Measurements from ENCODE around the gene DUSP2. TPM values are rescaled to one million over a fixed set of nuclear protein-coding genes. Genes with fewer than 3 reads are reported as not detected.
"Not testable (repeated sequence)": the region's sequence is repeated elsewhere in the genome, so short reads cannot be mapped to it uniquely, and the experiment has no call there.

The DUSP2 gene
- total RNA-seq, 1 donor from 2014 or later: 1.9 TPM

DNA sequence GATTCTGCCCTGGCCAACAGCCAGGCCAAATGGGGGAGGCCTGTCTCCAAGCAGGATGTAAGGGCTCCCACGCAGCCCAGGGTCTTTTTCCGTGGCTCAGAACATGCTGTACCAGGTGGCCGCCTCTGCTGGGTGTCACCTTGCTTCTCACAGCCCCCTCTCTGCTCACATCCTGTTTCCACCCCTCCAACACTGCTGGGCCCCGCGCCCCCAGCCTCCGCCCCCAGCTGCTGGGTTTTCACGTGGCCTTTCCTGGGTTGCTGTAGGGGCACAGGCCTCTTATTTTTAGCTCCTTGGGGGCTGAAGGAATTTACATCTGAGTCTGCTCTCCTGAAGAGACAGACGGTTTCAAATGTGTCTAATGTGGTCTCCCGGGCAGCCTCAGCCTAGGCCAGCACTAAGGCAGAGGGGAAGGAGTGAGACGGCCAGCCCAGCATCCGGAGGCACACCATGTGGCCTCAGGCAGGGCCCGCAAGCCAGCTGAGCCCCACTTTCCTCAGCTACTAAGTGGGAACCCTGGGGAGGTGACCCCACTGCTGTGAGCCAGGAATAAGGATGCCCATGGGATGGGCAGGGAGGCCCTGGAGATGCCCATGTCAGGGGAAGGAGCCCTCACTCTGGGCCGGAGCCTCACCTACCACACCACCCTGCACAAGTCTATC lies 18.7 kb upstream of the DUSP2 start:
- no peak for DNase-seq (ENCODE audit: low read depth)

DNA sequence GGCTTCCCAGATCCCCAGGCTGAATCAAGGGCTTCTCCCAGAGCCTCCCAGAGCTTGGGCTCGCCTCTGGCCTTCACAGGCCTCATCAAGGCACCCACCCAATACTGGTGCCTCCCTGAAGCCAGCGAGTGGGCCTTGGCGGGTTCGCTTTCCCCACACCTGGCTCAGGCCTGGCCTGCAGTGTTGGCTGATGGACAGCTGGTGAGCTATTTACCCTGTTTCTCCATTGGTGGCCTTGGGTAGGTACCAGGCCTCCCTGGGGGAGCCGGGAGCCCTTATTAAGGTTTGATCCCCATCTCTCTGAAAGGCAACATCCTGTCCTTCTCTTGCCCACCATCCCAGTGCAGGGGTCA lies 18.2 kb upstream of the DUSP2 start:
- no peak for DNase-seq (ENCODE audit: low read depth)

DNA sequence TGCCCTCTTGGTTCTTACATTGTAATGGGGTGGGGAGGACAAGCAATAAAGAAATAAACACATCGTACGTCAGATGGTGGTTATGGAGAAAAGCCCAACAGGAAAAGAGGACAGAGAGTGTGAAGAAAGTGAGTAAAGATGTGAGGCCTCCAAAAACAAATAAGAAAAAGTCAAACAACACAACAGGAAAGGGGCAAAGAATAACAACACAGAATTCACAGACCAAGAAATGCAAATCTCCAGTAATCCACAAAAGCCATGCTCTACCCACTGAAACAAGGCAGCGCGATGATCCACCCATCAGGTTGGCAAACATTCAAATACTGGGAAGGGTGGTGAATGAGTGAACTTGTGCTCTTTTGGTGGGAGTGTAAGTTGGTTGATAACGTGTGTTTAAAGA lies 16.7 kb upstream of the DUSP2 start:
- no peak for DNase-seq (ENCODE audit: low read depth)

DNA sequence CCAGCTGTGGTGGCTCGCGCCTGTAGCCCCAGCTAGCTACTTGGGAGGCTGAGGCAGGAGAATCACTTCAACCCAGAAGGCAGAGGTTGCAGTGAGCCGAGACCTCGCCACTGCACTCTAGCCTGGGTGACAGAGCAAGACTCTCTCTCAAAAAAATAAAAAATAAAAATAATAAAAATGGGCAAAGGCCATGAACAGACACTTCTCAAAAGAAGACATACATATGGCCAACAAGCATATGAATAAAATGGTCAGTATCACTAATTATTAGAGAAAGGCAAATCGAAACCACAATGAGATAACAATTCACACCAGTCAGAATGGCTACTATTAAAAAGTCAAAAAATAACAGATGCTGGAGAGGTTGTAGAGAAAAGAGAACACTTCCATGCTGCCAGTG lies 15.1 kb upstream of the DUSP2 start:
- DNase-seq (ENCODE audit: low read depth): not testable (repeated sequence)

DNA sequence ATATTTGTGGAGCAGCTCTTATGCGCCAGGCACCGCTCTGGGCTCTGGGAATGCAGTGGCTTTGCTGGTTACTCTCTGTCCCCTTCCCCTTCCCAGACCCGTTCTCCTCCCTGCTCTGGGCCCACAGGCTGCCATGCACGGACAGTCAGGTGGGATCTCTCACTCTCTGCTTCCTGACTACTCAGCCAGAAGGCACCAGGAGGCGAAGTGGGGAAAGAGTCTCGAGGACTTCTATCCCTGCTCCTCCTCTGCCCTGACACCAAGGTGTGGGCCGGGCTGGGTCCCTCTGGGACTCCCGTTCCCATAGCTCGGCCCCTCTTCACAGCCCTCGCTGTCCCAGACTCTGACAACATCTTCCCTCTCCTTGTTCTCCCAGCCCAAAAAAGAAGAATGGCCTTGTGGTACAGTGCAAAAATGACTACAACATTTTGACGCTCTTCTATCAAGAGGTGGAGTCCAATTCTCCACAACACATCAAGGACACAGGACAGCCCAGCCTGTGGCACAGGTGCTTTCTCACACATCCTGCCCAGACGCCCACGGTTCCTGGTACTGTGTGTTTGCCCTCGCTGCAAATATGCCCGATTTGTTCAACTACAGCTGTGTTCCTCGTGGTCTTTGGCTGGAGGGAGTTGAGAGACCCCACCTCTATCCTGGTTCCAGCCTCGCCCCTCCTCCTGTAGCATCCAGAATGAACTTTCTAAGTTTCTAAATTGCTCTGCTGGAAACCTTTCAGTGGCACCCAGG lies 14.0 kb upstream of the DUSP2 start:
- DNase-seq (ENCODE audit: low read depth): no peak

DNA sequence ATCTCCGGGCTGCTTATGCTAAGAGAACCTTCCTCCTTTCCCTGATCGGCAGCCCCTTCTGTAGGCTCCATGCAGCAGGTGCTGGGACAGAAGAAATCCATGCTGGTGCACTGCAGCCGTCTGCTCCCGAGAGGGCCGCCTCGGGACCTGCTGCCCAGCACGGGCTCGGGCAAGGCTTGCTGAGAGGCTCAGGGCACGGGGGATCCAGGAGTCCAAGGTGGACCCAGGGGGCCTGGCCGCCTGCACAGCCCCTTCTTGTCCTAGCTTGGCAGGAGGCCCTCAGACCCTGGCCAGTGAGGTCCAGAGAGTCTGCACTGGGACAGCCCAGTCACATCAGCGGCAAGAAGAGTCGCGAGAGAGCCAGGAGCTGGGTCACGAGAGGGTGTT lies 13.3 kb upstream of the DUSP2 start:
- no peak for DNase-seq (ENCODE audit: low read depth)

DNA sequence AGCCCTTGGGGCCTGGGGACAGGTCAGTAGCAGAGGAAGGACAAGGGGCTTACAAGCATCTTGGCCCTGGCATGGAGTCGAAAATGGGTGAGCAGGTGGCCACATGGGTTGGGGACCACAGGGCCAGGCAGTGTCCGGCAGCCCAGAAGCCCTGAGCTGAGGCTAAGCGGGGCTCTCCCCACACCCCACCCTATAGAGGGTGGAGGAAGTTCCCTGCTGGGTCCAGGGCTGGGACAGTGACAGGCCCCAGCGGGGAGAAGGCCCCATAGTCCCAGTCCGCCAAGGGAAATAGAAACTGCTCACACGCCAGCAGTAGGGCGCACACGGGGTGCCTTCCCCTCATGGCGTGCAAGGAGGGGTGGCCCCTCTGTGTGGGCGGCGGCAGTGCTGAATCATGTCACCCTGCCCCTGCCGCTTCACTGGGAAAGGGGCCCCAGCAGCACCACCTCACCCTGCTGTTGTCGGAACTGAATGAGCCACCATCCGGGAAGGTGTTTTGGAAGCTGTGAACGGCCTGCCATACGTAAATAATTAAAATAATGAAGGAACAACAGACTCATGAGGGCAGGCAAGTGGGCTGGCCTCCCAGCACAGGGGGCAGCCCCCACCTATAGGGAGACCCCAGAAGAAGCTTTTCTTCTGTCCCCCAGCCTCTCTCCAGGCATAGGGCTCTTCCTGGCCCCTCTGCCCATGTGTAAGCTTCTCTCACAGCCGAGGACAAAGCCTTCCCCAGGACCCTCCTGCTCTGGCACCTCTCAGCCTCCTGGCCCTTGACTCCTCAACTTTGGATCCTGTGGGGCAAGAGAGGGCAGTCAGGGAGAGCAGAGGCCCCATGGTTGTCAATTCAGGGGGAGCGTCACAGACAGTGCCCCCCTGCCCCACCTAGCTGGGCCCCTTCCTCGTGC lies 12.7 kb upstream of the DUSP2 start:
- no peak for DNase-seq (ENCODE audit: low read depth)

DNA sequence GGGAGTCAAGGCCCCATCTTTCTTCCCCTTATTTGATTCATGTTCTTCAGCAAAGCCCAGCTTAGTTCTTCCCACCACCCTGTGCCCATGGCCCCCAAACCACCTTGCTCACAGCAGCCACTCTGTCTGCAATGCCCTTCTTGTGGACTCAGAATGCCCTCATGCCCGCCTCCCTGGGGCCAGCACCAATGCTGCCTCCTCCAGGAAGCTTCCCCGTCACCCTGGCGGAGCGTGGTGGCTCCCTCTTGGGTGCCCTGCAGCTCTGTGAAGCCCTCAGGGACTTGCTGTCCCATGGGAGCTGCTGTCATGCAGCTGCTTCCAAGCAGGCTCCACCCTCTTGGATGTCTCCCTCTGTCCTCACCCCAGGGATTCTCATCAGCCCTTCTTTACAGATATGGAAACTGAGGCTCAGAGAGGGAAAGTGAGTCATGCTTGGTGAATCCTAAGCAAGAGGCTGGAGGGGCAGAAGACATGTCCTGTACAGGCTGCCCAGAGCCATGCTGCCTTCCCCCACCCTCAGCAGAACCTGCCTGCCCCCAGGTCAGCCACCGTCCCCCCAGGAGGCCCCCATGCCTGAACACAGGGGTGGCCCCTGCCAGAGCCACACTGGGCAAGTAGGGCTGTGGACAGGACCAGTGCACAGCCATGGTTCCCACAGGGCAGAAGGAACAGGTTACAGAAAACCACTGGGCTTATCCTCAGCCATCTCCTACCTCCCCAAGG lies 11.8 kb upstream of the DUSP2 start:
- no peak for DNase-seq (ENCODE audit: low read depth)

DNA sequence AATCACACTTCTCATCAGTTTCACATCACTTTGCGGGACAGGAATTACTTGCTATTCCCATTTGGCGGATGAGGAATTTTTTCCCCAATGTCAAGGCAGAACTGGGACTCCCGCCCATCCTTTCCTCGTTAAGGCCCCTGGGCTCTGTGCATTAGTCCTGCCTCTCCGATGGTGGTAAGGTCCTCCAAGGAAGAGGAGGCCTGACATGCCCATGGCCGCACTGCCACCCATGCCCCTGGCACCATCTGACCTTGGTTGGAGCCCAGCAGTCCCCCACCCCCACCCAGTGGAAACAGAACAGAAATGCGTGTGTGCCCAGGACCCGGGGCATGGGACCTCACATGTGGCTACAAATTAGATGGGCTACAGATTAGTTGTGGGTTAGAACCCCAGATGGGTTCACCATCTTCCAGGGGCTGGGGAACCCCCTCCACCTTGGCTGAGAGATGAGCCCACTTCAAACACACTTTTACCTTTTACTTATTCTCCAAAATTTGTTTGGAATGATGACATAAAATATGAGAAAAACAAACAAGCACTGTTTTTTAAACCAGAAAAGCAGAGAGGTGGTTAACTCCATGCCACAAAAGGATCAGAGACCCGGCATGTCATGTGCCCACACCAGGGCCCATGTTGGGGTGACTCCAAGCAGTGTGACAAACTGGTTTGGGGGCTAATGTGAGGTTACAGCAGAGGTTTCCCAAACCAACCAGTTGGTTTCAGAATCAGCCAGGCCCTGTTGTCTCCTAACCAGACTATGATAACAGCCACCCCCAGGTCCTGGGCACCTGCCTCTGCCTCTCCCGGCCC lies 11.0 kb upstream of the DUSP2 start:
- DNase-seq (ENCODE audit: low read depth): no peak

DNA sequence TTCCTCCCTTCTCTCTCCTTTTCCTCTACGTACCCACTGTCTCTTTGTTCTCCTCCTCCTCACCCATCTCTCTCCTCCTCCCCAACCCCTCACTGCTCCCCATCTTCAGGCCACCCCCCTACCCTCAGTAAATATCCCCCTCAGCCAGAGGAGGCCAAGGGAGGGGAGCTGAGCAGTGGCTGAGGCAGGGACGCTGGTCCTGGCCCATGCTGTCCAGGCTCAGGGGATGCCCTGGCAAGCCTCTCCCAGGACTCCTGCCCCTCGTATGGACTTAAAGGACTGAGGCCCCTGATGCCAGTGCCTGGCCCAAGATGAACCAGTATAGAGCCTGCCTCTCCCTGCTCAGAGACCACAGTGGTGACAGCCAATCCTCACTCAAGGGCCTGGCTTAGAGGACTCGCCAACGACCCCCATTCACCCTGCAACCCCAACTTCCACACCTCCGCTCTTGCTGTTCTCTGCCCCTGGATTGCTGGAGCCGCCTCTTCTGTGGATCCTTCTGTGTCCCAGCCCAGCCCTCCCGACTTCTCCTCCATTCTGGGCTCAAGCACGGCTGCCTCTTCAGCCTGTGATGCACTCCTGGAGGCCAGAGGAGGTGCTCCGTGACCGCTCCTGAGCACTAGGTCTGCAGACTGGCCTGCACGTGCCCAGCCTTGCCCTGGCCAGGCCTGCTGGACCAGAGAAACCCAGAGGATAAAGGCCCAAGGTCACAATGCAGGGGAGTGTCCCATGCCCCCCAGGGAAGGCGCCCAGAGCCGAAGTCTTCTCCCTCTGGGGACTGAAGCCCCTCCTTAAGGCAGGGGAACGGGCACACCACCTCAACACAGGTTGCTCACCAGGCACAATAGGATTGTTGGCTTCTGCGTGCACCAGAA lies 9.5 kb upstream of the DUSP2 start:
- DNase-seq (ENCODE audit: low read depth): no peak

DNA sequence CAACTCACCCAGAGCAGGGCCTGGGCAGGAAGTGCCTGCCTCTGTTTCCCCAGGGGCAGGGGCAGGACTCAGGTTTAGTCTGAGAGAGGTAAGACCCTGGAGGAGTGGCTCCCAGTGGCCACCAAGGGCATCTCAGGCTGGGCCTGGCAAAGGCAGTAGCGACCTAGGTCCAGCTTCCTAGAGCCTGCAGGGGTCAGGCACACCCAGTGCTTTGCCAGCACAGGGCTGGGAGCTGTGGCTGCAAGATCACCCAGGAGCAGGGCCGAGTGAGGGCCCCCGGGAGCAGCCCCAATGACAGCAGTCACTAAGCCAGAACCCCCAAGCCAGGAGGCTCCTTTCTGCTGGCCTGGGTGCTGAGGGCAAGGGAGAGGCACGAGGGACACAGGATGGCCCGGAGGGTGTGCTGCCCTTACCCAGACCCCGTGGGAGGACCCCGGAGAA lies 8.8 kb upstream of the DUSP2 start:
- no peak for DNase-seq (ENCODE audit: low read depth)

DNA sequence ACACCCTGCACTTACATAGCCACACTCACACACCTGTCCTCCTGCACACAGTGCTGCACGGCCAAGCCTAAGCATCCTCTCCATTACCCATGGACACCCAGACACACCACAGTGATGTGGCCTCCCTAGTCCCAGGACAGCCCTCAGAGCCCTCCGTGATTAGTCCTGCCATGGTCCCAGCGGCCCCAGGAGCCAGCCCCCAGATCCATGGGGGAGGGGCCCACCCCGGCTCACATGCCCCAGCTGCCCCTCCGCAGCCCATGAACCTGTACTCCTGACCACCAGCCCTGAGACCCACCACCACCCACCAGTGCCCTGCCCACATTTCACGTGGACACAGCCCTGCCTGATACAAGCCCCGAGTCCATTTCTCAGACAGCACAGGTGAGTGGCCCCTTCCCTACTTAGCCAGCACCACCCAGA lies 8.1 kb upstream of the DUSP2 start:
- no peak for DNase-seq (ENCODE audit: low read depth)

DNA sequence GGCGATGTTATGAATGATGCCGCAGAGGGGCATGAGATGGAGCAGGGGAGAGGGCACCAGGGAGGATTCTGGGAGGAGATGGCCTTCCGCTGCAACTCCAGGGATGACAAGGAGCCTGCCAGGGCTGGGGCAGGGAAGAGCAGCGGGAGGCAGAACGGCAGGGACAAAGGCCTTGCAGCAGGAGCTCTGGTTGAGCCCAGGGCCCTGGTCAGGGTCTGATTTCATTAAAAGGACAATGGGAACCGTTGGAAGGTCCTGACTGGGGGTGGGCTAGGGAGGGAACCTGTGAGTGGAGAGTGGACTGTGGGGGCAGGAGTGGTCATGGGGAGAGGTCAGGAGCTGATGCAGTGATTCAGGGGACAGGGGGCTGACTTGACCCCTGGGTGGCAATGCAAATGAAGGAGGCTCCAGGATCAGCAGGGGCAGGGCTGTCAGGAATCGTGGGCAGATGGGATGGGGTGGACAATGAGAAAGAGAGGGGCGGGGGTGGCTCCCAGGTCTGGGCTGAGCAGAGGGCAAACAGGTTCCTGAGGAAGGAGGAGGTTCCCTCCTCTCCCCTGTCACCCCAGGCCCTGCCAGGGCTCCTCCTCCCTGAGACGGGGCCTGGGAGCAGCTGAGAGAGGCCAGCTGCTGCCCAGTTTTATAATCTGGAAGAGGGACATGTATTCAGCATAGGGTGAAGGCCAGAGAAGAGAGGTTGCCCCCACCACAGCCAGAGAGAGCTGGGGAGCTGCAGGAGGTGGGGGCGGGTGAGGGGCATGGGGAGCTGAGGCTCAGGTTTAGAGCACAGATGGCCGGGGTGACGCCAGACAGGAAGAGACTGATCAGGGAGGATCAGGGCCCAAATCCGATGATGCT lies 7.3 kb upstream of the DUSP2 start:
- DNase-seq (ENCODE audit: low read depth): no peak

DNA sequence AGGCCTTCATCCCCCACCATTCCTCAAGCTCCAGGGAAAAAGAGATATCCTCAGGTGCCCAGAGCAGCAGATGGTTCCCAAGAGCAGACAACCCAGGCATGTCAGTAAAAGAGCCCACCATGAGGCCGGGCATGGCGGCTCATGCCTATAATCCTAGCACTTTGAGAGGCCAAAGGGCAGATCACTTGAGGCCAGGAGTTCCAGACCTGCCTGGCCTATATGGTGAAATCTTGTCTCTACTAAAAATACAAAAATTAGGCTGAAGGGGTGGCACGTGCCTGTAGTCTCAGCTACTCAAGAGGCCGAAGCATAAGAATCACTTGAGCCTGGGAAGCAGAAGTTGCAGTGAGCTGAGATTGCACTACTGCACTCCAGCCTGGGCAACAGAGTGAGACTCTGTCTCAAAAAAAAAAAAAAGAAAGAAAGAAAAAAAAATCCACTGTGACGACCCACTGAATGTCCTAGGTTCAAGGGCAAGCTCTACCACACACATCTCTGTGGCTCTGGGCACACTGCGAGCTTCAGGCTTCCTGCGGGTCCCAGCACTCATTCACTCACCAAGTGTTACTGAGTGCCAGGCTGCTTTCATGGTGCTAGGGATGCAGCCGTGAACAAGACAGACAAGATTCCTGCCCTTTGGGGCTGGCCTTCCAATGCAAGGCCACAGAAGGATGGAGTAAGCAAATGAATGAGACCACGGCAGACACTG lies 6.5 kb upstream of the DUSP2 start:
- DNase-seq (ENCODE audit: low read depth): no peak

DNA sequence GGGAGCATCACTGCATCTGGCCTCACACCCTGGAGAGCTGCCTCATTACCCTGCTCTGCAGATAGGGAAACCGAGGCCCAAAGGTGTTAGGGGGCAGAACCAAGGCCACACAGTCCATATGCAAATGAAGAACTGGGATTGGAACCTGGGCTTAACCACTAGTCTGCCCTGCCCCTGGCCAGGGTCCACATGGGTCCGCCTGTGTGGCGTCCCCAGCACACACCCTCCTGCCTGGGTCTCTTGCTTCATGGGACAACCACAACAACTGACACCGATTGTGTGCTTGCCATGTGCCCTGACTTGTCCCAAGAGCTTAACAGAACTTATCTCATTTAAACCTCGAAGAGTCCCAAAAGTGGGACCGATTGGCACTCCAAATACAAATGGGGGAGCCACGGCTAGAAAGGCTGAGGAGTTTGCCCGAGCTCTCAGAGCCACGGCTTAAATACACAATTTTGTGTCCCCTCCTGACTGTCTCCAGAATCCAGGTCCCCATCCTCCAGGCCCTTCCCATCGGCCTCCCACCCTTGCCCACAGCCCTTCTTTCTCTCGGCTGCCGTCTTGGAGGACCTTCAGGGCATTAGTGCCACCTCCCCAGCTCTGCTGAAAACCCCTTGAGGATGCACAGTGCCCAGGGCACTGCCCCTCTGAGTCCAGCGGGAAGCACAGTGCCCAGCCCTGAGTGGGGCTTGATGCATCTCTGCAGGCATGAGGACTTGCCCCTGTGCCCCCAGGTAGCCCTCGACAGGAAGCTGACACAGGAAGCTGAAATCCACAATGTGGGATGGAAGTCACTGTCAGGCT lies 5.8 kb upstream of the DUSP2 start:
- no peak for DNase-seq (ENCODE audit: low read depth)

DNA sequence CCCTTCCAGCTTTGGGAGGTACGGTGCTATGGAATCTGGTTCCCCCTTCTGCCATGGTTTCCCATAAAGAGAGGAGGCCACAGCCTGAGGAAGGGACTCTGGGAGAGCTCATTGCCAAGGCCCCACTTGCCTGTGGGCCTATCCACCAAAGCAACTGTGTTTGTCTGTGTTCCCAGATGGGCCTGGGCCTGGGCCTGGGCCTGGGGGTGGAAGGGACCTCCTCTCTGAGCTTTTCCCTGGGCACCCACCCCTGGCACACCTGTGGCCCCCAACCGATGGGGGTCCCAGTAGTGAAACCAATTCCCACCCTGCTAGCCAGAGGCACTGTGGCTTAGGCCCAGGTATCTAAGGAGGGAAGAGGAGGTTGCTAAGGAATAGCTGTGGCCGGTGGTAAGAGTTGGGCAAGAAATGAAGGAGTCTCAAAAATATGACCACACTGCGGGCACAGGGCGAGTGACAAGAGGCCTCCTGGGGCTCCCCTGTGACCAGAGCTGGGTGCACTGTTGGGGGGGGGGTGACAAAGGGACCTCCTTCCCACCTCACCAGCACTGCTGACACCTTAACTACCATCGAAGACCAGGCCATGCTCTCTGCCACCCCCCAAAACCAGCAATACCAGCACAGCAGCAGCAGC lies 4.9 kb upstream of the DUSP2 start:
- DNase-seq (ENCODE audit: low read depth): no peak

All from myocyte (in vitro differentiated cells).